Peyer's patch (tissue), 4 donors: ENCODE measurements around the gene TRPV6.

Source experiments
- CTCF ChIP-seq, 6 experiments: fragments of 450-650 bp in 4 of 6; fragments of 200-600 bp in 2 of 6; sonication (generic) in 1 of 6; IDR thresholded peaks; one replicate each; pipeline ENCODE4 v1.5.1; 2017 to 2019; ENCODE audit warnings: antibody characterized with exemption in 6 of 6, mild to moderate bottlenecking in 3 of 6, moderate library complexity in 1 of 6
- POLR2A ChIP-seq, 2 donors: fragments of 450-650 bp; IDR thresholded peaks; one replicate each; pipeline ENCODE4 v1.5.1; 2017; ENCODE audit warnings: antibody characterized with exemption in 2 of 2, mild to moderate bottlenecking in 2 of 2, moderate library complexity in 2 of 2

- no peak for TF ChIP-seq CTCF (IDR thresholded peaks at IDR 0.05)
- no peak for TF ChIP-seq POLR2A (IDR thresholded peaks at IDR 0.05)
Measured at GRCh38 chr7:142932386-142933091, 47.0 kb upstream of the TRPV6 start.
